Activated naive CD8-positive, alpha-beta T cell treated with anti-CD3 and anti-CD28 coated beads, Interleukin-2, amount 50 U/mL, for 16 hours (primary cell): Measurements from ENCODE around the gene PDXP.
"Not testable (repeated sequence)": the region's sequence is repeated elsewhere in the genome, so short reads cannot be mapped to it uniquely, and the experiment has no call there.

Experiments
- DNase-seq: peaks from one replicate; pipeline ENCODE4 v3.0.0-alpha.2; 2020; ENCODE audit warnings: low read depth, low spot score

PDXP gene

DNA sequence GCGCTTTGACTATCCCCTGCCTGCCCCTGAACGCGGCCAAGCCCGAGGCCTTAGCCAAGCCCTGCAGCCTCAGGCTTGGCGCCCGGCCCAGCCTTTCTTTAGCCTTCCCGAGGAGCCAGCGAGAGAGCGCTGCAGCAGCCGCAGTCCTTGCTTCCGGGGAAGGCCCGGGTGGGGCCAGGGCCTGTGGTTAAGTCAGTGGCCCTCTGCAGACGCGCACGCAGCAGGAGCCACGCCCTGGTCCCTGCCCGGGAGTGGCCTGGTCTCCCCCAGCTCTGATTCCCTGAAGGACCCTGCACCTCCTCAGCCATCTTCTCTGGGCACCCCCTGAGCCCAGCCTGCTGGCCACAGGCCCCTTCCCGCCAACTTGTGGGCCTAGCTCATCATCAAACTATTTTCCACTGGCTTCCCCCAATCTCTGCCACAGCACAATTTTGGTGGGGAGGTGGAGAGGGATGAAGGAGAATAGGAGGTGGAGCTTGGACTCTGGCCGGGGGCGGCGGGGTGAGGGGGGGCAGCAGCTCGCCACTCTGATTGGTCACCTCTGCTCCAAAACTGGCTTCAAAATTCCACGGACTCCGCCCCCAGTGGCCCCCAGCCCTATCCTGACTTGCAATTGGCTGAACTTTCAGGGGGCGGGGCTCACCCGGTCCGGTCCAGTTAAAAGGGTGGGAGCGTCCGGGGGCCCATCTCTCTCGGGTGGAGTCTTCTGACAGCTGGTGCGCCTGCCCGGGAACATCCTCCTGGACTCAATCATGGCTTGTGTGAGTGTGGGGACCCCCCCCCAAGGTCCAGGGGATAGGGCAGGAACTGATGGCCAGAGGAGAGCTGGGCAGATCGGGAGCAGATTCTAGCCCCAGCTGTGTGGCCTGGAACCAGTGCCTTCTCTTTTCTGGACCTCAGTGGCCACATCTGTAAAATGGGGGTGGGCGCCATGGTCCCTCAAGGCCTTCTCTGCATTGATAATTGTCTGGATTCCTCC, 16.7 kb downstream of the PDXP start, which contains the start of gene LGALS1:
Gene LGALS1, plus strand, starts transcription at position 686 of the 979 bp plus-strand sequence. Its CDS starts 67 bp downstream, at position 753.
- no peak for DNase-seq

- no peak for DNase-seq
Measured at GRCh38 chr22:37675930-37676735, 17.6 kb downstream of the PDXP start.

DNA sequence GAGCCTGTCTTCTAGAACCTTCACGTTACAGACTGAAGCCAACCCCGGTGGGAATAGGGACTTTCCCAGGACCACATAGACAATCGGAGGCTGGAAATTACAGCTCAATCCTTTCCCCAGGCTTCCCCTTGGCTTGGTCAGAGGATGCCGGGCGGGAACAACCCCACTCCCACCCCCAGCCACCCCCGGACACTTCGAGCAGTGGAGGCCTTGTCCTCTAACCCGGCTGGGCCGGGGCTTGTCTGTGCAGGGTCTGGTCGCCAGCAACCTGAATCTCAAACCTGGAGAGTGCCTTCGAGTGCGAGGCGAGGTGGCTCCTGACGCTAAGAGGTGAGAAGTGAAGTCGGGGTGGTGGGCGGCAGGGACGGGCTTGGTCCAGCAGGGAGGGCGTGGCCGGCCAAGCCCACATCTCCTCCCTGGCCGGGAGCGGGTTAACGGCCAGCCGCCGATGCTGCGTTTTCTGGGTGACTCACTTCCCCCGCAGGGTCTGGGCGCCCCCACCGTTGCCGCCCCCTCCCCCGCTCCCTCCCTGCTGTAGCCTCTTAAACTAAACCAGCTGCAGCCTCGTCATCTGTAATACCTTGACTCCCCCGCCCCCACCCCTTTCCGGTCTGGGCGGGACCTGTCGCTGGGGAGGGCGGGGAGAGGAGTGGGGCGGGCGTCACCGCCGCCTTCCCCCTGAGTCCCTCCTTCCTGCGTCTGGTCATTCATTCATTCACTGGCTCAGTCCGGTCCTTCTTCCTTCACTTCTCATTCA, 18.4 kb downstream of the PDXP start:
- peak; percentile 89 for DNase-seq

GRCh38 chr22:37677493-37677974, 19.0 kb downstream of the PDXP start:
- DNase-seq: no peak

DNA sequence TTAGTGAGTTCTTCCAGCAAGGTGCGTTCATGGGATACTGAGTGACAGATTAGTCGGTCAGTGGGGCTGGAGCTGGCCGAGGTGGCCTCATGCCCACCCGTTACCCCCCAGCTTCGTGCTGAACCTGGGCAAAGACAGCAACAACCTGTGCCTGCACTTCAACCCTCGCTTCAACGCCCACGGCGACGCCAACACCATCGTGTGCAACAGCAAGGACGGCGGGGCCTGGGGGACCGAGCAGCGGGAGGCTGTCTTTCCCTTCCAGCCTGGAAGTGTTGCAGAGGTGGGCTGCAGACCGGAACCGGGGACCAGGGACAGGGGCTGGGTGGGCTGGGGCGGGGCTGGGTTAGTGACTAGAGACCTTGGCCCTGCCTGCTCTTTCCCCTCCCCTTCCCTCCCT, 19.8 kb downstream of the PDXP start:
- DNase-seq: no peak

GRCh38 chr22:37679670-37680069, 21.1 kb downstream of the PDXP start:
- no peak for DNase-seq

- no peak for DNase-seq
Measured at GRCh38 chr22:37680191-37680851, 21.8 kb downstream of the PDXP start.

DNA sequence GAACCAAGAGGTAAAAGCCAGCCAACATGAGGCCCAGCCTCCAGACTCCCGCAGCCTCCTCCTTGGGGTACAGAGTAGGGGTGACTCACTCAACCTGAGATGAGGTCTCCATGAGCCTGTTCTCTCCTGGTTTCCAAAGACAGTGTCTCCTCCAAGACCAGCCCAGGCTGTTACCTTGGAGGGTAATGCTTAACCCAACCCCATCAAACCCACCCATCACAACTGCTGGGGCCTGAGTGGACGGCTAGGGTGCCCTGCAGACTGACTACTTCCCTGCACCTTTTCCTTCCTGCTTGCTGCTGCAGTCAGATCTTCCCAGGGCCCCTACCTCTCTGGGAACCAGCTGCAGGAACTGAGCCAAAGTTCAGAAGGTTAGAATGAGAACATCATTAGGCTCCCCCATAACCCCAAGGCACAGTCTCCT, 22.5 kb downstream of the PDXP start:
- no peak for DNase-seq

- peak; percentile 67 for DNase-seq
Measured at GRCh38 chr22:37681556-37682049, 23.1 kb downstream of the PDXP start.

GRCh38 chr22:37684803-37685615, 26.5 kb downstream of the PDXP start:
- no peak for DNase-seq

GRCh38 chr22:37686002-37686982, 27.8 kb downstream of the PDXP start, which contains the start of gene NOL12:
TSS of gene NOL12 (plus strand) at chr22:37686343. CDS start at chr22:37686393, 50 bp downstream.
- peak; percentile 48 for DNase-seq

DNA sequence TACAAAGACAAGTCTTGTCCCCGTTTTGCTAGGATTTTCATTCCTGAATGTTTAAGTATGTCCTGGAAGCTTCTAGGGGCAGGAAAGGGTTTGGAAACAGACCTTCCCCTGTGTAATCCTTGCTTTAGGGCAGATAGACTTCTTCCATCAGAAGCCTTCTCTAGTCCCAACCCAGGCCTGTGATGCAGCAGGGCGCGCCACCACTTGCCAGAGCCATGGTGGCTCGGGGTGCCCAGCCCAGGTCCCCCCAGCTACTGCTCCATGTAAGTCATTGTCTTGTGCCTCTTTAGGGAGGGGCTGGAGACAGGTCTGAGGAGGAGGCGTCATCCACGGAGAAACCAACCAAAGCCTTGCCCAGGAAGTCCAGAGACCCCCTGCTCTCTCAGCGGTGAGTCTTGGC, 31.9 kb downstream of the PDXP start:
- DNase-seq: no peak

DNA sequence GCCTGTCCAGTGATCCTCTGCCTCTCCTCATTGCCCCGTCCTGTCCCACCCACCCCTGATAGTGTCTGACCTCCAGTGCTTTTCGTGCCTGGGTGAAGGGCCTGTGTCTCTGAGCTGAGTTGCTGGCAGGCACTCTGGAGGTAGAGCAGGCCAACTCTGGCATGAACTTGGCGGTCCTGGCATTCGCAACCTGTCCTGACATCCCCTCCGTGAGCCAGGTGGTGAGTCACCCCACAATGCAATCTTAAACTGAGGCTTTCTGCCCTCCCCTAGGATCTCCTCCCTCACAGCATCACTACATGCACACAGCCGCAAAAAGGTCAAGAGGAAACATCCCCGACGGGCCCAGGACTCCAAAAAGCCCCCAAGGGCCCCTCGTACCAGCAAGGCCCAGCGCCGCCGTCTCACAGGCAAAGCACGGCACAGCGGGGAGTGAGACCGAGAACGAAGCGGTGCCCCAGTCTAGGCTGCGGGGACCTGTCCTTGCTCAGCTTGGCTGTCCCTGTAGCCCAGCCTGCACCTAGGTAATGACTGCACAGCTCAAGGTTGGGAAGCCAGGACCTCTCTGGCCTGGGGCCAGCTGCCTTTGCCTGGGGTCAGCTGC, 32.5 kb downstream of the PDXP start:
- DNase-seq: no peak

GRCh38 chr22:37692627-37693285, 34.2 kb downstream of the PDXP start:
- DNase-seq: no peak

- DNase-seq: not testable (repeated sequence)
Measured at GRCh38 chr22:37694131-37694530, 35.6 kb downstream of the PDXP start.

DNA sequence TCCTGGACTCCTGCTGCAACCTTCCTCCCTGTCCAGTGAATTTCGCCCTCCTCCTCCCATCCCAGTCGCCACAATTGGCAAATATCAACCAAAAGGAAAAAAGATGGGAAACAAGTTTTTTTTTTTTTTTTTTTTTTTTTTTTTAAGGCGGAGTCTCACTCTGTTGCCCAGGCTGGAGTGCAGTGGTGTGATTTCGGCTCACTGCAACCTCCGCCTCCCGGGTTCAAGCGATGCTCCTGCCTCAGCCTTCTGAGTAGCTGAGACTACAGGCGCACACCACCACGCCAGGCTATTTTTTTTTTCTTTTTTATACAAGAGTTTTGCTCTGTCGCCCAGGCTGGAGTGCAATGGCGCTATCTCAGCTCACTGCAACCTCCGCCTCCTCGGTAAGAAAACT, 37.7 kb downstream of the PDXP start:
- DNase-seq: not testable (repeated sequence)
